Measurements from ENCODE around the gene STMN3. TPM values are rescaled to one million over a fixed set of nuclear protein-coding genes. Genes with fewer than 3 reads are reported as not detected.

Gene STMN3
- total RNA-seq, 1 donor from 2014 or later: 14.7 TPM

GRCh38 chr20:63590218-63591146 is 62.7 kb downstream of the STMN3 start:
- TF ChIP-seq CTCF (IDR thresholded peaks at IDR 0.05): no peak
- TF ChIP-seq POLR2A (IDR thresholded peaks at IDR 0.05): no peak
- TF ChIP-seq POLR2AphosphoS5 (IDR thresholded peaks at IDR 0.05; ENCODE audit: insufficient read depth in 1 of 2, low read depth in 1 of 2): no peak
- Histone ChIP-seq H3K9me3 (no peaks in the 10 kb centered on the region), H3K27ac (no peak overlapping the region), H3K36me3 (peaks cover 0 to 39% of the 10 kb centered on the region in 2 donors), H3K27me3 (no peaks in the 10 kb centered on the region), H3K4me1 (no peaks in the 10 kb centered on the region), H3K4me3 (no peak overlapping the region)
- intact Hi-C loops (cut with DNase I): no loop called here
- no peak for DNase-seq (ENCODE audit: extremely low spot score in 2 of 2)

Small RNAs within 50 kb of the gene (small RNA-seq; reads per million reads assigned to genes)
- not detected for gene TNFRSF6B

Other genes with a start within 250 kb of the STMN3 start
- 1.2 TPM for gene KCNQ2, start 180.8 kb downstream of the STMN3 start, total RNA-seq
- gene EEF1A2, start 154.3 kb downstream of the STMN3 start, total RNA-seq: 9.8 TPM
- gene PPDPF, start 132.7 kb downstream of the STMN3 start, total RNA-seq: 198 TPM
- 25.8 TPM for gene PTK6, start 116.0 kb downstream of the STMN3 start, total RNA-seq
- gene SRMS, start 105.7 kb downstream of the STMN3 start, total RNA-seq: not detected
- gene FNDC11, start 99.3 kb downstream of the STMN3 start, total RNA-seq: not detected
- gene HELZ2, start 79.2 kb downstream of the STMN3 start, total RNA-seq: 31.4 TPM
- 11.3 TPM for gene GMEB2, start 26.3 kb downstream of the STMN3 start, total RNA-seq
- gene RTEL1, start 4.9 kb upstream of the STMN3 start, total RNA-seq: 17.7 TPM
- 16.7 TPM for gene TNFRSF6B, start 43.2 kb upstream of the STMN3 start, total RNA-seq
- 30.9 TPM for gene ARFRP1, start 54.6 kb upstream of the STMN3 start, total RNA-seq
- 30.4 TPM for gene ZGPAT, start 54.6 kb upstream of the STMN3 start, total RNA-seq
- gene LIME1, start 83.2 kb upstream of the STMN3 start, total RNA-seq: 32.4 TPM
- 33.1 TPM for gene SLC2A4RG, start 86.4 kb upstream of the STMN3 start, total RNA-seq
- 7.4 TPM for gene ZBTB46, start 177.8 kb upstream of the STMN3 start, total RNA-seq
- not detected for gene ABHD16B, start 208.1 kb upstream of the STMN3 start, total RNA-seq
- 90.1 TPM for gene TPD52L2, start 211.8 kb upstream of the STMN3 start, total RNA-seq
- gene DNAJC5, start 241.7 kb upstream of the STMN3 start, total RNA-seq: 25.8 TPM

All from vagina (tissue), 2 donors.